CD4-positive, alpha-beta T cell (primary cell): Measurements from ENCODE around the gene BCAR3. TPM values are rescaled to one million over a fixed set of nuclear protein-coding genes. Genes with fewer than 3 reads are reported as not detected.

Experiments
- ATAC-seq: fragments of 200-7000 bp; cut with Tn5 transposase; one replicate; pipeline ENCODE4 v1.10.0; 2022; ENCODE audit warnings: mild to moderate bottlenecking; ENCODE audit not compliant: poor library complexity
- CTCF ChIA-PET: fragments of 350-600 bp; sonication (Branson Sonifier 250); formaldehyde crosslinking; loops from one replicate; lab custom pipeline; 2021; ENCODE audit warnings: antibody characterized with exemption, inconsistent platforms; lab: Charles Lee
- POLR2A ChIA-PET: fragments of 350-600 bp; sonication (Branson Sonifier 250); formaldehyde crosslinking; loops from one replicate; lab custom pipeline; 2021; ENCODE audit warnings: antibody characterized with exemption, inconsistent platforms; lab: Charles Lee
- DNase-seq, 14 experiments: peaks; one replicate each; pipeline ENCODE4 v3.0.0-alpha.2; 2013 to 2020; ENCODE audit warnings: mixed read lengths in 2 of 14
- H3K27ac ChIP-seq, 2 donors: one replicate each; pipeline versions ENCODE4 v1.5.1 to v1.7.0; 2013; ENCODE audit warnings: low read length in 2 of 2, low read depth in 1 of 2, mild to moderate bottlenecking in 1 of 2
- H3K27me3 ChIP-seq, 2 experiments: 1 replicate in 1 of 2; 2 replicates in 1 of 2; pipeline versions ENCODE4 v1.6.1 to v1.7.0; 2013; ENCODE audit warnings: low read length in 2 of 2, control low read depth in 1 of 2, mild to moderate bottlenecking in 1 of 2, moderate library complexity in 1 of 2; ENCODE audit not compliant: insufficient read depth in 2 of 2, control insufficient read depth in 1 of 2
- H3K36me3 ChIP-seq: one replicate; pipeline ENCODE4 v1.6.1; 2013; ENCODE audit warnings: low read length, control low read depth; ENCODE audit not compliant: insufficient read depth
- H3K4me1 ChIP-seq: one replicate; pipeline ENCODE4 v1.6.1; 2013; ENCODE audit warnings: low read length, control low read depth; ENCODE audit not compliant: insufficient read depth
- H3K4me3 ChIP-seq: one replicate; pipeline ENCODE4 v1.5.1; 2013; ENCODE audit warnings: mild to moderate bottlenecking, low read length, moderate library complexity
- H3K9me3 ChIP-seq, 2 experiments: 1 replicate in 1 of 2; 2 replicates in 1 of 2; pipeline versions ENCODE4 v1.6.1 to v1.7.0; 2013; ENCODE audit warnings: low read length in 2 of 2, mild to moderate bottlenecking in 2 of 2, control low read depth in 1 of 2, moderate library complexity in 1 of 2; ENCODE audit not compliant: control insufficient read depth in 1 of 2, insufficient read depth in 1 of 2
- H3K27ac Mint-ChIP-seq: one replicate; pipeline ENCODE4 v1.8.0; 2020; ENCODE audit warnings: mixed read lengths
- H3K27me3 Mint-ChIP-seq: one replicate; pipeline ENCODE4 v1.8.0; 2021; ENCODE audit warnings: mixed read lengths
- H3K36me3 Mint-ChIP-seq: one replicate; pipeline ENCODE4 v1.8.0; 2021; ENCODE audit warnings: low read depth, mixed read lengths
- H3K4me1 Mint-ChIP-seq: one replicate; pipeline ENCODE4 v1.8.0; 2021; ENCODE audit warnings: low read depth, mixed read lengths
- H3K4me3 Mint-ChIP-seq: one replicate; pipeline ENCODE4 v1.8.0; 2020; ENCODE audit warnings: mild to moderate bottlenecking, mixed read lengths
- H3K9me3 Mint-ChIP-seq: one replicate; pipeline ENCODE4 v1.8.0; 2020; ENCODE audit warnings: mixed read lengths
- CTCF ChIP-seq: fragments of 200-600 bp; IDR thresholded peaks from one replicate; pipeline ENCODE4 v1.8.0; 2022; ENCODE audit warnings: antibody characterized with exemption, mild to moderate bottlenecking
- intact Hi-C, 2 experiments: fragments of 100-400 bp; cut with DNase I in 1 of 2; cut with micrococcal nuclease in 1 of 2; formaldehyde crosslinking; loops; one replicate each; pipeline versions ENCODE4 v1.15.1 to v1.9.0; 2023 to 2025; cut with DNase I, micrococcal nuclease
- total RNA-seq, 174 experiments: library from RNA in 2 of 174; stranded (reverse) in 2 of 174; gene quantifications; one replicate each; pipeline ENCODE4 v1.2.3 and lab custom pipeline; 2021 to 2026

Gene BCAR3
- total RNA-seq, 2 experiments from 2014 or later: 0.47 to 0.92 TPM

GRCh38 chr1:93608187-93609109 lies 73.2 kb downstream of the BCAR3 start:
- ChIA-PET CTCF (interaction anchor here (0.6 to 1.0 kb wide), 2 partner anchors 21 to 487 kb away, joined by 3 to 4 read pairs; no protein-coding TSS in a partner anchor), POLR2A (no interaction called here)
- H3K4me3 ChIP-seq: no peak overlapping the region
- H3K9me3 ChIP-seq: no peaks in the 10 kb centered on the region
- H3K36me3 ChIP-seq: no peaks in the 10 kb centered on the region
- H3K27me3 Mint-ChIP-seq: no peaks in the 10 kb centered on the region
- H3K4me3 Mint-ChIP-seq: no peak overlapping the region
- no peaks in the 10 kb centered on the region for H3K27me3 ChIP-seq
- DNase-seq: no peak
- no peak for TF ChIP-seq CTCF
- ATAC-seq: no peak
- no peaks in the 10 kb centered on the region for H3K9me3 Mint-ChIP-seq
- no peak overlapping the region for H3K27ac ChIP-seq
- peaks cover 2% of the 10 kb centered on the region for H3K4me1 ChIP-seq
- no peaks in the 10 kb centered on the region for H3K36me3 Mint-ChIP-seq
- H3K27ac Mint-ChIP-seq: no peak overlapping the region
- intact Hi-C loops: no loop called here
- no peaks in the 10 kb centered on the region for H3K4me1 Mint-ChIP-seq

DNA sequence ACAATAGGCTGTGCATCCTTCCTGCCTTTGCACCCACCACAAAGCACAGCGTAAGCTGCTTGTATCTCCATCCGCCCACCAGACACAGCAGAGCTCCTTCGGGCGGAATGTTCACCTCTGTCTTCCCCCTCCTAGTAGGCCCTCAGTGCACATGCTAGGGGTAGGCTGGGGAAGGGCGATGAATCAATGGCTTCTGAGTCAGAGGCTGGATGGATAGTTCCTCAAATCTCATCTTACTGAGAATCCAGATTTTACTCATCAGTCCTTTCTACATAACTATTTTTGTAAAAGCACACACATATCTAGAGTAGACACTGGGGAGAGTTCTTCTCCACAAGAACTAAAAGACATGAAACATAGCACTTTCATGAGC lies 73.8 kb downstream of the BCAR3 start:
- Mint-ChIP-seq H3K9me3 (no peaks in the 10 kb centered on the region), H3K36me3 (no peaks in the 10 kb centered on the region), H3K4me1 (no peaks in the 10 kb centered on the region), H3K27me3 (no peaks in the 10 kb centered on the region), H3K27ac (no peak overlapping the region), H3K4me3 (no peak overlapping the region)
- DNase-seq: peak in 2 of 14 experiments; percentile 9 to 31
- no peaks in the 10 kb centered on the region for H3K9me3 ChIP-seq
- H3K36me3 ChIP-seq: no peaks in the 10 kb centered on the region
- no peaks in the 10 kb centered on the region for H3K27me3 ChIP-seq
- H3K27ac ChIP-seq: no peak overlapping the region
- intact Hi-C loops: no loop called here
- H3K4me1 ChIP-seq: peaks cover 2% of the 10 kb centered on the region
- TF ChIP-seq CTCF: no peak
- ATAC-seq: no peak
- CTCF ChIA-PET: interaction anchor here (0.6 to 1.0 kb wide), 2 partner anchors 21 to 488 kb away, joined by 3 to 4 read pairs; no protein-coding TSS in a partner anchor
- POLR2A ChIA-PET: no interaction called here
- no peak overlapping the region for H3K4me3 ChIP-seq

DNA sequence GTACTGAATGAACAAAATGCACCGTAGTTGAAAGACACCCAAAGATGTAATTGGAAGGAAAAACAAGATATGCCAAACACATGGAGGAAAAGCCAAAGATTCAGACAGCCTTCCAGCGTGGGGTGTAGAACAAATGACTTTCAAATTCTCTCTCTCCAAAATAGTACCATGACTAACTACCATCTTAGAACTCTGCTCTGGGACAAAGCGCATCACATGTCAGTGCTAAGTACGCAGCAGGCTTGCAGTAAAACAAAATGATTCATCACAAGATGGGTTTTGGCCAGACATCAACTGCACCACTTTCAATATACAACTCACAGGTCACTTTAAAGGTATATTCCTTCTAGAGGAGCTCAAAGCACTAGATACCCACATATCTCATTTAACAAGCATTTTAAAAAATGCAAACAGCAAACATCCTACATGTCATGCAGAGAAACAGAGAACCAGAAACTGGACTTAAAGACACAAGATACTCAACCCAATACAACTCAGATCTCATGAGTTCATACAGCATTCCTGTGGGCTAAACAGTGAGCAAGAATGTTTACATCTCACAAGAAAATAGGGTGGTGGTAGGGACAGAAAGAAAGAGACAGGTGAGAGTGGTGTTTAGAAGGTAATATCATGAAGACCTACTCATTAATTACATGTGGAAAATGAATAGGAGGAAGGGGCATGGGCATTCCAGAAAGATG lies 75.7 kb downstream of the BCAR3 start:
- no peak for ATAC-seq
- CTCF ChIA-PET: no interaction called here

More for the DNA sequence above, 75.7 kb downstream of the BCAR3 start:
- Mint-ChIP-seq H3K4me1 (no peaks in the 10 kb centered on the region), H3K9me3 (no peaks in the 10 kb centered on the region), H3K4me3 (no peak overlapping the region), H3K27me3 (no peaks in the 10 kb centered on the region), H3K27ac (no peak overlapping the region), H3K36me3 (no peaks in the 10 kb centered on the region)
- Histone ChIP-seq H3K27me3 (no peaks in the 10 kb centered on the region), H3K27ac (no peak overlapping the region), H3K4me1 (peaks cover 2% of the 10 kb centered on the region), H3K9me3 (no peaks in the 10 kb centered on the region), H3K36me3 (no peaks in the 10 kb centered on the region), H3K4me3 (no peak overlapping the region)
- intact Hi-C loops: no loop called here
- no peak for TF ChIP-seq CTCF
- DNase-seq: no peak
- POLR2A ChIA-PET: no interaction called here
